Measurements from ENCODE around the gene VGLL3.

The VGLL3 gene

DNA sequence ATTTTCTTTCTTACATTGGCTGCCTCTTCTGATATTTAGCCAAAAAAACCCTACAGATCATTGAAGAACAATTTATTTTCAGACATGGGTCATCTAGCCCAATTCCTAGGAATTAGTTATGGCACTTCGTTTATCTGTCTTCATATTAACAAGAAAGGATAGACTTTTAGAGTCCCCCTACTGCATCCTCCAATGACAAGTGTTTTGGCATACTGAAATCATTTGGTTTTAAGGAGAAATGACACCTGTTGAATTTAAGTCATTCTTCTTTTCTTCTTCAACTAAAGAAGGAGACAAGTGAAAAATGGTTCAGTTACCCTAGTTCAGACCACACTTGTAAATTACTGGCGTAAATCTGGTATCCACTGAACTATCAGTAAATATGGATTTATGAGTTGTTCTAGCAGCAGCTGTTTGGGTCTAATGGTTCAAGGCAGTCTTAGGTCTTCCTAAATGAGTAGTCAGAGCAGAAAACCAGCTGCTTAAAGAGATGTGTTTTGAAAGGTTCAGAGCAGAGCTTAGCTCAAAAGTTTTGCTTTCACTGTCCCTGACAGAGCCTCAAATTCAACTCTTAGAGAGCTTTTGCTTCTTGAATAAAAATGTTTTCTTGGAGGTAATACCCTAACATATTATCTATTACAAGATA, 5.6 kb downstream of the VGLL3 start:
- Histone ChIP-seq H4K20me1 (ENCODE audit: insufficient read depth, low read length) (no peaks in the 10 kb centered on the region), H3K4me3 (ENCODE audit: low read depth in 1 of 2, low read length in 2 of 2) (no peak overlapping the region), H3K9me3 (ENCODE audit: insufficient read depth, low read length, severe bottlenecking) (no peaks in the 10 kb centered on the region), H3K27me3 (ENCODE audit: insufficient read depth, low read length, poor library complexity) (no peaks in the 10 kb centered on the region), H3K4me1 (ENCODE audit: insufficient read depth, low read length) (no peaks in the 10 kb centered on the region), H3K9ac (ENCODE audit: low read depth, low read length) (no peak overlapping the region), H2AFZ (ENCODE audit: low read depth, low read length) (no peak overlapping the region), H3K4me2 (ENCODE audit: insufficient read depth, low read length) (no peak overlapping the region), H3K79me2 (ENCODE audit: insufficient read depth, low read length) (no peaks in the 10 kb centered on the region), H3K36me3 (ENCODE audit: insufficient read depth, low read length) (no peaks in the 10 kb centered on the region), H3K27ac (ENCODE audit: low read length) (no peak overlapping the region)
- DNase-seq, result no peak
- ATAC-seq (ENCODE audit: insufficient read depth, low read depth), result no peak
- no peak for TF ChIP-seq EZH2 (IDR thresholded peaks at IDR 0.05; ENCODE audit: borderline replicate concordance, low read depth, low read length, severe bottlenecking)

GRCh38 chr3:86984271-86984670, 6.7 kb downstream of the VGLL3 start:
- Histone ChIP-seq H3K79me2 (ENCODE audit: insufficient read depth, low read length) (no peaks in the 10 kb centered on the region), H3K9me3 (ENCODE audit: insufficient read depth, low read length, severe bottlenecking) (no peaks in the 10 kb centered on the region), H3K4me3 (ENCODE audit: low read depth in 1 of 2, low read length in 2 of 2) (no peak overlapping the region), H3K9ac (ENCODE audit: low read depth, low read length) (no peak overlapping the region), H3K4me1 (ENCODE audit: insufficient read depth, low read length) (no peaks in the 10 kb centered on the region), H3K27ac (ENCODE audit: low read length) (no peak overlapping the region), H3K36me3 (ENCODE audit: insufficient read depth, low read length) (no peaks in the 10 kb centered on the region), H4K20me1 (ENCODE audit: insufficient read depth, low read length) (no peaks in the 10 kb centered on the region), H2AFZ (ENCODE audit: low read depth, low read length) (no peak overlapping the region), H3K27me3 (ENCODE audit: insufficient read depth, low read length, poor library complexity) (no peaks in the 10 kb centered on the region), H3K4me2 (ENCODE audit: insufficient read depth, low read length) (no peak overlapping the region)
- DNase-seq (no peak), ATAC-seq (ENCODE audit: insufficient read depth, low read depth) (no peak)
- no peak for TF ChIP-seq CTCF (IDR thresholded peaks at IDR 0.05; ENCODE audit: borderline replicate concordance, extremely low read depth, low read length, poor library complexity, severe bottlenecking)
- no peak for TF ChIP-seq EZH2 (IDR thresholded peaks at IDR 0.05; ENCODE audit: borderline replicate concordance, low read depth, low read length, severe bottlenecking)

- Histone ChIP-seq H3K9ac (ENCODE audit: low read depth, low read length) (no peak overlapping the region), H3K27me3 (ENCODE audit: insufficient read depth, low read length, poor library complexity) (no peaks in the 10 kb centered on the region), H3K4me2 (ENCODE audit: insufficient read depth, low read length) (no peak overlapping the region), H3K4me3 (ENCODE audit: low read depth in 1 of 2, low read length in 2 of 2) (no peak overlapping the region), H3K36me3 (ENCODE audit: insufficient read depth, low read length) (no peaks in the 10 kb centered on the region), H4K20me1 (ENCODE audit: insufficient read depth, low read length) (no peaks in the 10 kb centered on the region), H2AFZ (ENCODE audit: low read depth, low read length) (no peak overlapping the region), H3K79me2 (ENCODE audit: insufficient read depth, low read length) (no peaks in the 10 kb centered on the region), H3K9me3 (ENCODE audit: insufficient read depth, low read length, severe bottlenecking) (no peaks in the 10 kb centered on the region), H3K4me1 (ENCODE audit: insufficient read depth, low read length) (no peaks in the 10 kb centered on the region), H3K27ac (ENCODE audit: low read length) (no peak overlapping the region)
- TF ChIP-seq EZH2 (IDR thresholded peaks at IDR 0.05; ENCODE audit: borderline replicate concordance, low read depth, low read length, severe bottlenecking) (no peak), CTCF (IDR thresholded peaks at IDR 0.05; ENCODE audit: borderline replicate concordance, extremely low read depth, low read length, poor library complexity, severe bottlenecking) (no peak)
- DNase-seq, result no peak
- ATAC-seq (ENCODE audit: insufficient read depth, low read depth), result no peak
Observed at GRCh38 chr3:86982883-86983282, 8.1 kb downstream of the VGLL3 start.

- no peaks in the 10 kb centered on the region for H4K20me1 ChIP-seq (ENCODE audit: insufficient read depth, low read length)
- H2AFZ ChIP-seq (ENCODE audit: low read depth, low read length), result no peak overlapping the region
- DNase-seq, result no peak
- no peaks in the 10 kb centered on the region for H3K36me3 ChIP-seq (ENCODE audit: insufficient read depth, low read length)
- H3K4me1 ChIP-seq (ENCODE audit: insufficient read depth, low read length), result no peaks in the 10 kb centered on the region
- H3K4me3 ChIP-seq (ENCODE audit: low read depth in 1 of 2, low read length in 2 of 2), result no peak overlapping the region
- no peak for ATAC-seq (ENCODE audit: insufficient read depth, low read depth)
- no peaks in the 10 kb centered on the region for H3K79me2 ChIP-seq (ENCODE audit: insufficient read depth, low read length)
- no peak for TF ChIP-seq EZH2 (IDR thresholded peaks at IDR 0.05; ENCODE audit: borderline replicate concordance, low read depth, low read length, severe bottlenecking)
- TF ChIP-seq CTCF (IDR thresholded peaks at IDR 0.05; ENCODE audit: borderline replicate concordance, extremely low read depth, low read length, poor library complexity, severe bottlenecking), result no peak
- H3K27ac ChIP-seq (ENCODE audit: low read length), result no peak overlapping the region
- no peaks in the 10 kb centered on the region for H3K9me3 ChIP-seq (ENCODE audit: insufficient read depth, low read length, severe bottlenecking)
- H3K4me2 ChIP-seq (ENCODE audit: insufficient read depth, low read length), result no peak overlapping the region
- H3K9ac ChIP-seq (ENCODE audit: low read depth, low read length), result no peak overlapping the region
- H3K27me3 ChIP-seq (ENCODE audit: insufficient read depth, low read length, poor library complexity), result no peaks in the 10 kb centered on the region
Observed at GRCh38 chr3:86978111-86978551, 12.8 kb downstream of the VGLL3 start.
